DMS114 treated with DMSO at 0.1 percent for 48 hours (cell line): ENCODE results near the gene CDK5.
"Not testable (repeated sequence)": the region's sequence is repeated elsewhere in the genome, so short reads cannot be mapped to it uniquely, and the experiment has no call there.

Experiments used
- DNase-seq: peaks from one replicate; lab custom pipeline; 2025; ENCODE audit not compliant: unreplicated experiment; lab: John Stamatoyannopoulos, UW

CDK5 gene

DNA sequence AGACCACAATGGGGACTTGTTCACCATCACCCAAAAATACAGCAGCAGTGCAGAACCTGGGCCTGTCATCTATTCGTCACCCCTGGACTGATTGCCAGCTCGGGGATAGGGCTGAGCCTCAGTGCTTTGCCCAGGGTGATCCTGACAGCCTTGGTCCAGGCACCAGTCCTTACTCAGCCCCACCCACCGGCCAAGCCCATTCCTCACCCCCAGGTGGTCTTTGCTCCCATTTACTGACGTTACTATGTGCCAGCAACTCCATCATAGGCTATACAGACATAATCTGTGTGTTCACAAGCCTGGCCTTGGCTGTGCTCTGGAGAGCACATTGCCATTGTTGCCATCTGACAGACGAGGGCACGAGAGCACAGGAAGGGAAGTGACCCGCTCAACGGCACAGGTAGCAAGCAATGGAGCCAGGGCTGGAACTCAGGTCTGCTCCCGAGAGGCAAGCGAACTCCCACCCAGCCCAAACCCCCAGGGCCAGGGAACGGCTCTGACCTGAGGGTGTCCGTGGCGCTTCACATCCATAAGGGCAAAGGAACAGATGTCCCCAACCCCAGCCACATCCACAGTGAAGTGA is 40.2 kb downstream of the CDK5 start:
- DNase-seq: no peak

DNA sequence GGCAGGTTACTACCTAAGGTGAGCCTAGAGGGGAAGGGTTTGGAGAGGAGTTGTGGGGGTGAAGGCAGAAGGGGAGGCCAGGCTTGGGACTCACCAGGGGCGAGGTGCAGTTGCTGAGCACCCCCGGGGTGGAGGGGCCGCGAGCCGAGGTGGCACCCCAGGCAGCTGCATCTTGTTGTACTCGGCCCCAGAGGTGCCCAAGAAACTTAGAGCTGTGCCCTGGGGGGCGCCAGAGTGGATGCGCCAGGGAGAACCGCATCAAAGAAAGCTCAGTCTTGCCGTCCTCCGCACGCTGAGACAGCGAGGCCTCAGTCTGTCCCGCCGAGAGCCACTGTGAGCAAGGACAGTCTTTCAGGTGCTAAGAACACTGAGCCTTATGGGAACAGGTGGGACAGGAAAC is 40.8 kb downstream of the CDK5 start:
- DNase-seq: no peak

DNA sequence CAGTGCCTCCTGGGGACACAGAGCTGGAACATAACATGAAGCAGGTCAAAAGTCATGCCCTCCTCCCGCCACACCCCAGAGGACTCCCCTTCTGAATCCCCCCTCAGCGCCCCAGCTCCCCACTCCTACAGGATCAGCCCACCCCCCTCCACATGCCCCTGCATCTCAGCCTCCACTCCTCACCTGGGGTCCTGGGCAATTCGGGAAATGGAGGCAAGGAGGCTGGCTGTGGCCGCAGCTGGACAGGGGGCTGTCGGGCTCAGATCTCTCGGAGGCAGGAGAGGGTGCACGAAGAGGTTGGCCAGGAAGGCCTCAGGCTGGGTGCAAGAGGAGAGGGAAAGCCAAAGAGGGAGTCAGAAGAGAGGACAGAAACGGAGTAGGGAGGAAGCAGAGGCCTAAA is 41.2 kb downstream of the CDK5 start:
- no peak for DNase-seq

DNA sequence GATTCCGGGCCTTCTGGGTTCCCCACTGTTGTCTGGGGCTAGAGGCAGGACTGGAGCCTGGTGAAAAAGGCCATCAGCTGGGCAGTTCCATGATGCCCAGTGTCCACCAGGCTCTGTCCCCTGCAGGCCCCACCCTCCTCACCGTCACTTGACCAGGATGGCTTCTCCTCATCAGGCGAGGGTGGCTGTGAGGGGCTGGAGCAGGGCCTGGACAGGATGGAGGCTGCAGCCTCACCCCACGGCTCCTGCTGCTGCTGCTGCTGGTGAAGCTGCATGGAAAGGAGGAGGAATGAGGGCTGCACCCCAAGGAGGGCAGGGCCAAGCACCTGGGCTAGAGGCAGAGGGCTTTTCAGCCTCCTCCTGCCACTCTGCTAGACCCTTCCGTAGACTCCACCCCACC is 41.7 kb downstream of the CDK5 start:
- no peak for DNase-seq

DNA sequence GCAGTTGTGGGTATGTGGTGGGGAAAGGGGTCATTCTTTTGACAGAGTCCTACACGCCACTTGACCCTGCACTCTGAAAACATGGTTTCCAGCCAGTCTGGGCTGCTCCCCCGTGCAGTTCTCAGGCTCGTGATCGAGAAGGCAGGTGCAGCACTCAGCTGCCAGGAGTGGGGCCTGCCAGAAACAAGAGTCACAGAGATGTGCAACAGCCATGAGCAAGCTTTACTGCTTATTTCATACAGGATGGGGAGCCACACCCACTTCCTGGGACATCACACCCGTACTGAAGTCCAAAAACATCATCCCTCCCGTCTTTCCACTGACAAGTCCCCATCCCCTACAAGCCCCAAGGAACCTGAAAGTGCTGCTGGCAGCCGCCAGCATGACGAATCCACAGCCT is 42.7 kb downstream of the CDK5 start:
- DNase-seq: no peak

DNA sequence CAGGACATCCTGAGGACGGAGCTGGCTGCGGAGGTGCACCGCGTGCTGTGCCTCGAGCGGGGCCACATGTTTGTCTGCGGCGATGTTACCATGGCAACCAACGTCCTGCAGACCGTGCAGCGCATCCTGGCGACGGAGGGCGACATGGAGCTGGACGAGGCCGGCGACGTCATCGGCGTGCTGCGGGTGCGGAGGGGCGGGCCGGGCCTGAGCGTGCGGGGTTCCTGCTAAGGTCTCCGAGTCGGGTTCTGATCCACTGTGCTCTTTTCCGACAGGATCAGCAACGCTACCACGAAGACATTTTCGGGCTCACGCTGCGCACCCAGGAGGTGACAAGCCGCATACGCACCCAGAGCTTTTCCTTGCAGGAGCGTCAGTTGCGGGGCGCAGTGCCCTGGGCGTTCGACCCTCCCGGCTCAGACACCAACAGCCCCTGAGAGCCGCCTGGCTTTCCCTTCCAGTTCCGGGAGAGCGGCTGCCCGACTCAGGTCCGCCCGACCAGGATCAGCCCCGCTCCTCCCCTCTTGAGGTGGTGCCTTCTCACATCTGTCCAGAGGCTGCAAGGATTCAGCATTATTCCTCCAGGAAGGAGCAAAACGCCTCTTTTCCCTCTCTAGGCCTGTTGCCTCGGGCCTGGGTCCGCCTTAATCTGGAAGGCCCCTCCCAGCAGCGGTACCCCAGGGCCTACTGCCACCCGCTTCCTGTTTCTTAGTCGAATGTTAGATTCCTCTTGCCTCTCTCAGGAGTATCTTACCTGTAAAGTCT is 43.8 kb downstream of the CDK5 start:
- no peak for DNase-seq

DNA sequence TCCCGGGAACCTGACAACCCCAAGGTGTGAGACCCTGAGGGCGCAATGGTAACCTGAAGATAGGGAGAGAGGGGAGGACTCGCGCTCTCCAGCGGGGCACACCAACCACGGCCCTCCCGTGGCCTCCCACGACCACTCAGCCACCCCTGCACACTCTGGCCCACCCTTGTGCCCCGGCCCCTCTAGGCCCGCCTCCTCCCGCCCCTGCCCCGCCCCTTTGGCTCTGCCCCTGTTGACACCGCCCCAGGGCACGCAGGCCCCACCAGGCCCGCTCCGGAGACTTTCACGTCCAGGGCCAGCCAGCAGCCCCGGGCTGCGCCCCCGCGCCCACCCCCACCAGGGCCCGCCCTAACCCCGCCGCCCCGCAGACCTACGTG is 44.4 kb downstream of the CDK5 start:
- no peak for DNase-seq

DNA sequence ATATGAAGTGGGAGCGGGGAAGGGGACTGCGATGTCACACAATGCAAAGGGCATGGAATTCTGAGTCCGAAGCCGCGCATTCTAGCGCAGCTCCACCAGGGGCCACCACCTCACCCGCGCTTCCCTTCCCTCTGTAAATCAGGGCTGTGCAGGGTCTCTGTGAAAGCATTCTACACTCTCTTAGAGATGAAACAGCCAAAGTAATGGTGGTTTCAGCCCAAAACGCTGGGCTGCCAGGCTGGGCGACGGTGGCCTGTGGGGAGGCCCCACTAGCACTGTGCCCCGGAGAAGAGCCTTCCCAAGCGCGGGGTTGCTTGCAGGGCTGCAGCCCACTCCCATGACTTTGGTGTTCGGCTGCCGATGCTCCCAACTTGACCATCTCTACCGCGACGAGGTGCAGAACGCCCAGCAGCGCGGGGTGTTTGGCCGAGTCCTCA is 44.8 kb downstream of the CDK5 start:
- no peak for DNase-seq

DNA sequence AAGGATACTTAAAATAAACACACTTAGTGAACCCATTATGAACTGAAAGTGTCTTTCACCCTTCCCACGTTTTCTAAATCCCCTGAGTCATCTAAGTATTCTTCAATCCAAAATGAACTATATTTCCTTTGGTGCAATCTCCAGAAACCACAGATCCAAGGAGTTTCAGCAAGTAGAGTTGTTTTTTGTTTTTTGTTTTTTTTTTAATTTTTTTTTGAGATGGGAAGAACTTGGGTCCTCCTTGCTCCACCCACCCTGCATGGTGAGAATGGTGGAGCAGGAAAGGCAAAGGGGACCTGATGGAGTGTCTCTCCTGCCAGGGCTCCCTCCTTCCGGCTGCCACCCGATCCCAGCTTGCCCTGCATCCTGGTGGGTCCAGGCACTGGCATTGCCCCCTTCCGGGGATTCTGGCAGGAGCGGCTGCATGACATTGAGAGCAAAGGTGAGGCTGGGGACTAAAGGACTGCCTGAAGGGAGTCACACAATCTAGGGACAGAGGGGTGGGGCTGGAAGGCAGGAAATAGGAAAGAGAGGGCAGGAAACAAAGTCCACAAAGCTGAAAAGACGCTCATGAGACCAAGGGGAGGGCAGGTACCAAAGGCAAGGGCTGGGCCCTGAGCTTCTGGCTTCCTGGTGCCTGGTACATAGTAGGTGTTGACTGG is 45.5 kb downstream of the CDK5 start:
- DNase-seq: no peak

DNA sequence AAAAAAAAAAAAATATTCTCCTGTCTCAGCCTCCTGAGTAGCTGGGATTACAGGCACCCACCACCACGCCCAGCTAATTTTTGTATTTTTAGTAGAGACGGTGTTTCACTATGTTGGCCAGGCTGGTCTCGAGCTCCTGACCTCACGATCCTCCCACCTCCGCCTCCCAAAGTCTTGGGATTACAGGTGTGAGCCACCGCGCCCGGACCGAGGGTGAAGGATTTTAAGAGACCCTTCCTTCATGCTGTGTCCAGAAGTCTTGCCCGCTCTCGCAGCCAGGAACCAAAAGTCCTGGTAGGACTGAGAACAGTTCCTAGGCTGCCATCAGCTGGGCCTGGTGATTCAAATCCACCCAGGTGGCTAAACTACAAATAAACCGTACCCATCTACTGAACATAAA is 46.1 kb downstream of the CDK5 start:
- DNase-seq: not testable (repeated sequence)

DNA sequence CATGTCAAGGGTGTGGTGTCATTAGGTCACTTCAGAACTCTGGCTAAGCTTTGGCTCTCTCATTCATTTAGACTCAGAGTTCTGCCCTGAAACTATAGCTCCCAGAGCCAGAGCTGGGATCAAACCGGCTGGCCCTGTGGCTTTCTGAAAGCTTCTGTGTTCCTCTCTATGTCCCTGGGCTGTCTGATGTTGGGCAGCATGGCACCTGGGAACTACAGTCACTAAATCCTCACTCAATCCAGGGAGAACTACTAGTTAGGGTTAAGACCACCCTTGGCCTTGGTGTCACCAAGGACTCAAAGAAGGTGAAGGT is 46.6 kb downstream of the CDK5 start:
- no peak for DNase-seq

DNA sequence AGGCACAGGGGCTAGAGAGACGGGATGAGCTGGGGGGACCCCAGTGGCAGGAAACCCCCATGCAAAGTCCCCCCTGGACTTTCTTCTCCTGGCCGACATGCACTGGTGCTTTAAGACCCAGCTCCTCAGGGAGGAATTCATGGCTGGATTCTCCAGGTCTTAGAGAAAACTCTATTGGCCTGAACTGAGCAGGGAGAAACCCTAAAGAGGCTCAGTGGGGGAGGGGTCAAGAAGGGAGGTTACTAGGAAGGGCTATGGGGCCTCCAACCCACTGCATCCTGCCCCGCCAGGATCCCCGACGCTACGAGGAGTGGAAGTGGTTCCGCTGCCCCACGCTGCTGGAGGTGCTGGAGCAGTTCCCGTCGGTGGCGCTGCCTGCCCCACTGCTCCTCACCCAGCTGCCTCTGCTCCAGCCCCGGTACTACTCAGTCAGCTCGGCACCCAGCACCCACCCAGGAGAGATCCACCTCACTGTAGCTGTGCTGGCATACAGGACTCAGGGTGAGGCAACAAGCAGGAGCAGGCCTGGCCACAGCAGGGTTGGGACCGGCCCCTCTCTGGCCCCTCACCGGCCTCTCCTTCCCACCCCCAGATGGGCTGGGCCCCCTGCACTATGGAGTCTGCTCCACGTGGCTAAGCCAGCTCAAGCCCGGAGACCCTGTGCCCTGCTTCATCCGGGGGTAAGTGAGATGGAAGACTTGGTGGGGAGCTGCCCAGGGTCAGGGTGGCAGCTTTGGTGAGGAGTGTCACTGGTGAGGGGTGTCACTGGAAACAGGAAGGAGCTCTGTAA is 47.2 kb downstream of the CDK5 start:
- no peak for DNase-seq

DNA sequence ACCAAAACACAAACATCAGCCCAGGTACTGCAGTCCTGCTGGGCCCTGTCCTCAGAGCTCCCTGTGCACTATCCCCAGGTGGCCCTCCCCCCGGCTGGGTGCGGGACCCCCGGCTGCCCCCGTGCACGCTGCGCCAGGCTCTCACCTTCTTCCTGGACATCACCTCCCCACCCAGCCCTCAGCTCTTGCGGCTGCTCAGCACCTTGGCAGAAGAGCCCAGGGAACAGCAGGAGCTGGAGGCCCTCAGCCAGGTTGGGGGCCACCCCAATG is 47.7 kb downstream of the CDK5 start:
- no peak for DNase-seq

DNA sequence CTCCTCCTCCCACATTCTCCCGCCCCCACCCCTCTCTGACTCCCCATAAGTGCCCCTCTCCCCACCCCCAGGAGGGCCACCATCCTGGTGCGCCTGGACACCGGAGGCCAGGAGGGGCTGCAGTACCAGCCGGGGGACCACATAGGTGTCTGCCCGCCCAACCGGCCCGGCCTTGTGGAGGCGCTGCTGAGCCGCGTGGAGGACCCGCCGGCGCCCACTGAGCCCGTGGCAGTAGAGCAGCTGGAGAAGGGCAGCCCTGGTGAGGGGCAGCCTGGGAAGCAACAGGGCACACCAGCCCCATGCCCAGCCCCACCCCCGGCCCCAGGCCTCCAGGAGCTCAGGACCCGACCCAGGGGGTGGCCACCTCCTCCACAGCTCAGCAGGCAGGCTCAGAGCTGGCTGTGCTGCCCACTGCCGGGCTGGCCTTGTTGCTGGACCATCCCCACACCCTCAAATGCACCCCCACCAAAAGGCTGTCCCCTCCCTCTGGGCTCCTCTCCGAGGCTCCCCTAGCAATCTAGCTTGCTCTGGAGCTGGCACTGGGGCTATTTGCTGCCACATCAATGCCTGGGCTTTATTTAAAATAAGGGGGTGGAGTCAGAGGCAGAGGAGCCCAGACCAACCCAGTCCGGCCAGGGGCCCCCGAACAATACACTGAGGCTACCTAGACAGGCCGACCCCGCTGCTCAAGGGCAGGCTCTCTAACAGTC is 48.2 kb downstream of the CDK5 start:
- no peak for DNase-seq

DNA sequence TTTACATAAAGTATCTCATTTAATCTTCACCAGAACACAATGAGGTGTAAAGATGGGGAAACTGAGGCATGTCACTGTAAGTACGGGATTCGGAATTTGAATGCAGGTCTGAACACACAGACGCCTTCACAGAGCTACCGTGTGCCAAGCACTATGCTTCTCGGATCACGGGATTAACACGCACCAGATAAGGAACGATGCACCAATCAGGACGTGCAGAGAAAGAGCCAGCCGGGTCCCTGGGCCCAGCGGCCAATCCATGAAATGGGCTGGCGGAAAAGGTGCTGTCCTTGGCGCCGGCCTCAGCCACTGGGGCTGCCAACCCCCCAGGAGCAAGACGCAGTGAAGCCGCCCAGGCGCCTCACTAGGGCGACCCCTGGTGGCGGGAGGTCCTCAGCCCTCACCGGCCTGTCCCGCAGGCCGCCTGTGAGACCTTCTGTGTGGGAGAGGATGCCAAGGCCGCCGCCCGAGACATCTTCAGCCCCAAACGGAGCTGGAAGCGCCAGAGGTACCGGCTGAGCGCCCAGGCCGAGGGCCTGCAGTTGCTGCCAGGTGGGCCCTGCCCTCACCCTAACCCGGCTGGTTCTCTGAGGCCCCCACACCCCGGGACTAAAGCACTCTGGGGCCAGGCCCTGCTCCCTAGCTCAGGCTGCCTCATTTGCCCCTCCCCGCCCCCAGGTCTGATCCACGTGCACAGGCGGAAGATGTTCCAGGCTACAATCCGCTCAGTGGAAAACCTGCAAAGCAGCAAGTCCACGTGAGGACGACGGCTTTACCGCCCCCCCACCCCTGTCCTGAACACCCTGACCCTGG is 49.0 kb downstream of the CDK5 start:
- DNase-seq: no peak

DNA sequence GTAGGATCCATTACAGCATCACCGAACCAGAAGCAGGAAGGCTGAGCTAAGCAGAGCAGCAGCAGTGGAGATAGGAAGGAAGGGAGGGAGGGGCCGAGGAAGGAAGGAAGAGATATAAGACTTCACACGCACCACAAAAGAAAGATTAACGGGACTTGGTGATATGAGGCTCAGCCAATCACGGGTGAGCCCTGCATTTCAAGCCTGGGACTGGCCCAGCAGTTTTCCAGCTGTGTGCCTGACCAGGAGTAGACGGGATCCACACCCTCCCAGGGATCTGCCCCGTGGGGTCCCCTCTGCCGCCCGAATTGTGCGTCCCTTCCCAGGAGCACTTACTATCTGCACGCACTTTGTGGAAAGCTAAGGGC is 49.6 kb downstream of the CDK5 start:
- DNase-seq: no peak

DNA sequence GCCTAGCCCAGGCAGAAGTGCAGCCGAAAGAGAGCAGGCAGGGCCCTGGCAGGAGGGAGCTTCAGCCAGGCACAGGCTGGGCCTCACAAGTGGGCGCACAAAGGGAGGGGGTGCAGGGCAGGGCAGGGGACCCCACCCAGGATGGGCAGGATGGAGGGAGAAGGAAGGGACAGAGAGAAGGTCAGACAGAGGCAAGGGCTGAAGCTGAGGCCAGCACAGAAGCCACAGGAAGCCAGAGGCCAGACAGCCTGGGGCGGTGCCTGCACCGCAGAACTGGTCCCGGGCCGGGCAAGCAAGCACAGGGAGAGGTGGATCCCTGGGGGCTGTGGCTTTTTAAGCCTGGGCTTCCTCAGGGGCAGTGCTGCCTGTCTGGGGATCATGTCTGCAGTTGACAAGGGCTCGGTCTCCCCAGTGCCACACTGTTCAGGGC is 50.2 kb downstream of the CDK5 start:
- DNase-seq: no peak

DNA sequence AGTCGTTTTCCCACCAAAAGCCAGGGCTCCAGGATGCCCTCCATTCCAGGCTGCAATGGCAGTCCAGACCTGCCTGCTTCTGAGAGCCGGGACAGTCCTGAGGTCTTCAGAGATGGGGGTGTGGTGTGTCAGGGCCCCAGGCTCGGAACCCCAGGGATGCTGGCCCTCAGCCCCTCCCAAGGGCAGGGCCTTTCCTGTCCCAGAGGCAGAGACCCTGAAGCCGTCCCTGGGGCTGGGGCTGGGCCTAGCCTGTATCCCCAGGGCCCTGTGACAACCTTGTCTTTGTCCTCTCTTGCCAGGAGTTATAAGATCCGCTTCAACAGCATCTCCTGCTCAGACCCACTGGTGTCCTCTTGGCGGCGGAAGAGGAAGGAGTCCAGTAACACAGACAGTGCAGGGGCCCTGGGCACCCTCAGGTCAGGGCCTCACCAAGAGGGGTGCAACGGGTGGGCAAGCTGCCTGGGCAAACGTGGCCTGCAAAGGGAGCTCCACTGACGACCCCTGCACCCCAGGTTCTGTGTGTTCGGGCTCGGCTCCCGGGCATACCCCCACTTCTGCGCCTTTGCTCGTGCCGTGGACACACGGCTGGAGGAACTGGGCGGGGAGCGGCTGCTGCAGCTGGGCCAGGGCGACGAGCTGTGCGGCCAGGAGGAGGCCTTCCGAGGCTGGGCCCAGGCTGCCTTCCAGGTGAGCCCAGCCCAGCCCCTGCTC is 51.0 kb downstream of the CDK5 start:
- DNase-seq: no peak

DNA sequence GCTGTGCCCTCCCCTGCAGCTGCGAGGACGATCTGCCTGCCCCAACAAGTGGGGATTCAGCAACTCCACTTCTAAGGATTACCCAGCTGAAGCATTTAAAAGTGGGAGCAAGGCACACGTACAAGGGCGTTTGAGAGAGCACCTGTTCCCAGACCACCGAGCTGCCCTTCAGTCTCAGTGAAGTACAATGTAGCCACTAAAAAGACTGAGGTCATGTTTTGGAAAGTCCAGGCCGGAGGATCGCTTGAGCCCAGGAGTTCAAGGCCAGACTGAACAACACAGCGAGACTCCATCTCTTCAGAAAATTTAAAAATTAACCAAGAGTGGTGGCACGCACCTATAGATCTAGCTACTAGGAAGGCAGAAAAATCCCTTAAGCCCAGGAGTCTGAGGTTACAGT is 52.1 kb downstream of the CDK5 start:
- no peak for DNase-seq
